ENCODE measurements around the gene IFI30.

IFI30 gene

GRCh38 chr19:18173572-18174288 lies at the start of gene IFI30:
Gene IFI30, plus strand, starts transcription at chr19:18173813. Its CDS starts 29 bp downstream, at chr19:18173842.
- DNase-seq (ENCODE audit: low read depth) = no peak

GRCh38 chr19:18123819-18124218 lies 49.8 kb upstream of the IFI30 start:
- no peak for DNase-seq (ENCODE audit: low read depth)

- DNase-seq (ENCODE audit: low read depth) = no peak
Observed at GRCh38 chr19:18126097-18126496, 47.5 kb upstream of the IFI30 start.

- DNase-seq (ENCODE audit: low read depth) = no peak
Observed at GRCh38 chr19:18128044-18128443, 45.6 kb upstream of the IFI30 start.

GRCh38 chr19:18128805-18129204 lies 44.8 kb upstream of the IFI30 start:
- no peak for DNase-seq (ENCODE audit: low read depth)

- DNase-seq (ENCODE audit: low read depth) = no peak
Observed at GRCh38 chr19:18130523-18131242, 42.9 kb upstream of the IFI30 start.

- no peak for DNase-seq (ENCODE audit: low read depth)
Observed at GRCh38 chr19:18131841-18132596, 41.6 kb upstream of the IFI30 start.

GRCh38 chr19:18135712-18136584 lies 37.7 kb upstream of the IFI30 start:
- DNase-seq (ENCODE audit: low read depth) = no peak

GRCh38 chr19:18137242-18137641 lies 36.4 kb upstream of the IFI30 start:
- no peak for DNase-seq (ENCODE audit: low read depth)

GRCh38 chr19:18137657-18138339 lies 35.8 kb upstream of the IFI30 start:
- no peak for DNase-seq (ENCODE audit: low read depth)

- no peak for DNase-seq (ENCODE audit: low read depth)
Observed at GRCh38 chr19:18140473-18140872, 33.1 kb upstream of the IFI30 start.

GRCh38 chr19:18141031-18141430 lies 32.6 kb upstream of the IFI30 start:
- DNase-seq (ENCODE audit: low read depth) = no peak

GRCh38 chr19:18143902-18144301 lies 29.7 kb upstream of the IFI30 start:
- no peak for DNase-seq (ENCODE audit: low read depth)

GRCh38 chr19:18144361-18144760 lies 29.3 kb upstream of the IFI30 start:
- no peak for DNase-seq (ENCODE audit: low read depth)

GRCh38 chr19:18144906-18145305 lies 28.7 kb upstream of the IFI30 start:
- no peak for DNase-seq (ENCODE audit: low read depth)

GRCh38 chr19:18145391-18145999 lies 28.1 kb upstream of the IFI30 start:
- DNase-seq (ENCODE audit: low read depth) = no peak

GRCh38 chr19:18147396-18147795 lies 26.2 kb upstream of the IFI30 start:
- DNase-seq (ENCODE audit: low read depth) = no peak

GRCh38 chr19:18149596-18149975 lies 24.0 kb upstream of the IFI30 start:
- no peak for DNase-seq (ENCODE audit: low read depth)

- no peak for DNase-seq (ENCODE audit: low read depth)
Observed at GRCh38 chr19:18150776-18151624, 22.6 kb upstream of the IFI30 start.

- peak; percentile 89 for DNase-seq (ENCODE audit: low read depth)
Observed at GRCh38 chr19:18152442-18152816, 21.2 kb upstream of the IFI30 start.
